ENCODE data around the gene EIF3K. TPM values are rescaled to one million over a fixed set of nuclear protein-coding genes. Genes with fewer than 3 reads are reported as not detected.

The EIF3K gene
- polyA plus RNA-seq, 3 donors from 2014 or later, result 338 to 456 (median 383) TPM

- Mint-ChIP-seq H3K4me3 (peak overlapping the region; percentile 58 to 73 (median 70)), H3K4me1 (peaks cover 99 to 100% of the 10 kb centered on the region in 2 donors), H3K9me3 (no peaks in the 10 kb centered on the region), H3K27me3 (ENCODE audit: low read depth in 3 of 3) (peaks cover 10 to 27% (median 21%) of the 10 kb centered on the region in 3 donors), H3K27ac (peak overlapping the region; percentile 99 to 100 (median 100)), H3K36me3 (peaks cover 0 to 14% (median 9%) of the 10 kb centered on the region in 3 donors)
- DNase-seq, result no peak
These were observed 63.9 kb downstream of the EIF3K start for GRCh38 chr19:38682872-38683392.

DNA sequence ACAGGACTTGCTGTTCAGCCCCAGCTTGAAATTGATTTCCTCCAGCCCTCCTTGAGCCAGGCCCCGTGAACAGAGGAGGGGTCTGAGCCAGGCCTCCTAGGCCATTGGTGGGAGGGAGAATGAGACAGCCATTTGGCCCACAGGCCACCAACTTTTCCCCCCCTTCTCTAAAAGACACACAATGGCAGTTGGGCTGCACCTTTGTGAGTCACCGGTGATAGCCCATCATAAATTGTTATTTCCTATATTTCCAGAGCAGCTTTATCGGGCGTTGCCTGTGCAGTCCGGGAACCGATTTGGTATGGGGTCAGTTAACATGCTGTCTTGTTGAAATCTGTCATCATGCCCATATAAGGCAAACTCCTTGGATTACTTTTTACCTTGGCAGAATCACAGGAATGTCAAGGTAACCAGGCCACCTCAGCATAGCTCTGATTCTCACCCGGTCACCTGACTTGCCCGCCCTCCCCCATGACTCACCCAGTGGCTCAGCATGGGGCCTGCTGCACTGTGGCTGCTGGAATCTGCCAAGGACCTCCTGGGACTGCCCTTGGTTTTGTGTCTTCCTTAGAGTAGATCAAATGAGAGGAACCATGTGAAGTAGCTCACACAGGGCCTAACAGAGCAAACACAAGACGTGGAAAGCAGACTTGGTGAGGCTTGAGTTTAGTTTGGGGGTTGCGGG, 64.5 kb downstream of the EIF3K start:
- Mint-ChIP-seq H3K4me3 (peak overlapping the region; percentile 58 to 73 (median 70)), H3K27ac (peak overlapping the region; percentile 99 to 100 (median 100)), H3K9me3 (no peaks in the 10 kb centered on the region), H3K36me3 (peaks cover 0 to 14% (median 5%) of the 10 kb centered on the region in 3 donors), H3K27me3 (ENCODE audit: low read depth in 3 of 3) (peaks cover 10 to 24% (median 21%) of the 10 kb centered on the region in 3 donors), H3K4me1 (peaks cover 95 to 96% of the 10 kb centered on the region in 2 donors)
- DNase-seq, result peak in 2 of 3 donors; percentile 52 to 56

DNA sequence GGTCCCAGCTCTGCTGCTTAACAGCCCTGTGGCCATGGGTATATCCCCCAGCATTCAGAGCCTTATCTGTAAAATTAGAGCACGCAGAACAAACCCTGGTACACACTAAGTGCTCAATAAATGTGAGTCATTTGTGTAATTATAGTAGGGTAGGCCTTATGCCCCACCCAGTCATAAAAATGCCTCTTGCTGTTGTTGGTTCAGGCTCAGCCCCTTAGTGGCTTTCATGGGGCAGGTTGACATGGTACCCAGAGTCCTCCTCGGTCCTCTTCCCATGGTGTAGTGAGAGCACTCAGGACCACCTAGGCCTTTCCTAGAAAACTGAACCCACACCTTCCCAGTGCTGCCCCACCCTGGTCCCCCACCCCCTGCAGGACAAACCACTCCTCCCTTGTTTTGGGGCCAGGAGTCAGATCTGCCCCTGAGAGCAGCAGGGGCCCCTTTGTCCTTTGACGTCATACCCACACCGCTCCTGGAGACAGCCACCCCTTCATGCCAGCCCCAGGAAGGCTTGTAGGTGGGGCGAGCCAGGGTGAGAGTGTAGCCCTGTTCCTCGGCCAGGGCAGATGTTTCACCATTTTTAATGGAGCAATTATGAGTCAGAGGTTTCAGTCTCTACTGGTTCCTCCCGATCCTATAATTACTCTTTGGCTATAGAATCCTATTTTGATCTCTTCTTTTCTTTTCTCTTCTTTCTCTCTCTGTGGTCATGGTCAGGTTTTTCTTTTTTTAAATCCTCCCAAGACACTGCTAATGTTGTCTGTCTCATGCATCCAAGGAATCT, 65.3 kb downstream of the EIF3K start:
- Mint-ChIP-seq H3K9me3 (no peaks in the 10 kb centered on the region), H3K27me3 (ENCODE audit: low read depth in 3 of 3) (peaks cover 10 to 23% (median 21%) of the 10 kb centered on the region in 3 donors), H3K36me3 (peaks cover 0 to 16% (median 5%) of the 10 kb centered on the region in 3 donors), H3K4me1 (peaks cover 95 to 96% of the 10 kb centered on the region in 2 donors), H3K4me3 (peak overlapping the region; percentile 58 to 73 (median 70)), H3K27ac (peak overlapping the region; percentile 99 to 100 (median 100))
- peak in 2 of 3 donors; percentile 44 to 56 for DNase-seq

DNA sequence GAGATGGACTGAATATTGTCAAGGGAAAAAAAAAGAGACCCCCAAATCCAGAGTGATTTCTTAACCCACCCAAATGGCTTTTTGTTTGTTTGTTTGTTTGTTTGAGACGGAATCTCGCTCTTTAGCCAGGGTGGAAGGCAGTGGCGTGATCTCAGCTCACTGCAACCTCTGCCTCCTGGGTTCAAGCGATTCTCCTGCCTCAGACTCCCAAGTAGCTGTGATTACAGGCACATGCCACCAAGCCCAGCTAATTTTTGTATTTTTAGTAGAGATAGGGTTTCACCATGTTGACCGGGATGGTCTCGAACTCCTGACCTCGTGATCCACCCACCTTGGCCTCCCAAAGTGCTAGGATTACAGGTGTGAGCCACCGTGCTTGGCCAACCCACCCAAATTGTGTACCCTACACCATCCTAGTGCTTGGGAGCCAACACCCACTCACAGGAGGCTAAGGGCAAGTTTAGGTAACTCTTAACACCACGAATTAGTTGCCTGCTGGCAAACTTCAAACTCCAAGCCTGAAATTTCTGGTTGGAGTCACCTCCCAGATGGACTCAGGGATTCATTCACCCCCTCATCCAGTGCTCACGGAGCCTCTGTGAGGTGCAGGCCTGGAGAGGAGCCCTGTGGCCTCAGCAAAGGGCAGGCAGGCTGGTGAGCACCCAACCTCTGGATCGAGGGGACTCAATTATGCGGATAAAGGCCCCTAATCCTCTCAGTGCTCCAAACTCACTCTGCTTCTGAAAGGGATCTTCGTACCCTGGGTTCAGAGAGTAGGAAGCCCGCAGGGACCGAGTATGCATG, 66.1 kb downstream of the EIF3K start:
- Mint-ChIP-seq H3K36me3 (peaks cover 0 to 13% (median 5%) of the 10 kb centered on the region in 3 donors), H3K9me3 (no peaks in the 10 kb centered on the region), H3K27me3 (ENCODE audit: low read depth in 3 of 3) (peaks cover 10 to 17% (median 14%) of the 10 kb centered on the region in 3 donors), H3K27ac (peak overlapping the region; percentile 99 to 100 (median 100)), H3K4me3 (peak overlapping the region in 4 of 5 donors; percentile 30 to 81 (median 73)), H3K4me1 (peaks cover 92 to 96% of the 10 kb centered on the region in 2 donors)
- no peak for DNase-seq

- peaks cover 9 to 12% (median 11%) of the 10 kb centered on the region in 3 donors for H3K27me3 Mint-ChIP-seq (ENCODE audit: low read depth in 3 of 3)
- peak overlapping the region; percentile 70 to 81 (median 76) for H3K4me3 Mint-ChIP-seq
- H3K27ac Mint-ChIP-seq, result peak overlapping the region; percentile 99 to 100 (median 100)
- peaks cover 0 to 13% (median 5%) of the 10 kb centered on the region in 3 donors for H3K36me3 Mint-ChIP-seq
- peaks cover 92 to 96% of the 10 kb centered on the region in 2 donors for H3K4me1 Mint-ChIP-seq
- DNase-seq, result no peak
- no peaks in the 10 kb centered on the region for H3K9me3 Mint-ChIP-seq
These were observed 66.9 kb downstream of the EIF3K start for GRCh38 chr19:38685666-38686529.

DNA sequence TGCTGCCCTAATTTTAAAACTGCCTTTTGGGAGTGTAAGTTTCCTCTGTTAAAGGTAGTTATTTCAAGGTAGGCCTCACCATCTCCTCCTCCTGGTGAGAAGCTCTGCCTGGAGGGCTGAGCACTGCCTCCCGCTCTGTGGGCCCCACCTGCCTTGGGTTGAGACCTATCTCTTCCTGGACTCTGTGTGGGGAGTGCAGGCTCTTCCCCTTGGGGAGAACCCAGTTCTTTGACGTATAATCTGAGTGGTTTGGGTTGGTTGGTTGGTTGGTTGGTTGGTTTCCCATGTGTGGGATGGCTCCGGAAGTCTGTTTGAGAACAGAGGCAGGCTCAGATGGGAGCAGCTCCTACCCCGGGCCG, 67.5 kb downstream of the EIF3K start:
- peak; percentile 59 to 74 (median 71) for DNase-seq
- Mint-ChIP-seq H3K27me3 (ENCODE audit: low read depth in 3 of 3) (peaks cover 9 to 10% (median 9%) of the 10 kb centered on the region in 3 donors), H3K9me3 (no peaks in the 10 kb centered on the region), H3K36me3 (peaks cover 0 to 9% (median 5%) of the 10 kb centered on the region in 3 donors), H3K4me1 (peaks cover 92 to 96% of the 10 kb centered on the region in 2 donors), H3K27ac (peak overlapping the region; percentile 99 to 100 (median 100)), H3K4me3 (peak overlapping the region; percentile 70 to 81 (median 76))

Other genes with a start within 250 kb of the EIF3K start
- gene PSMD8, start 244.6 kb upstream of the EIF3K start, polyA plus RNA-seq, result 100 to 1,000 TPM; 210 to 298 (median 236) TPM
- not detected for gene GGN, start 231.2 kb upstream of the EIF3K start, polyA plus RNA-seq
- gene SPRED3, start 230.5 kb upstream of the EIF3K start, polyA plus RNA-seq, result not detected
- 10 to 100 TPM; 15.7 to 29.9 (median 18.5) TPM for gene FAM98C, start 216.1 kb upstream of the EIF3K start, polyA plus RNA-seq
- under 1 TPM in 2 of 3 donors, not detected in 1; 0.20 to 0.78 TPM for gene RASGRP4, start 193.0 kb upstream of the EIF3K start, polyA plus RNA-seq
- gene RYR1, start 185.5 kb upstream of the EIF3K start, polyA plus RNA-seq, result under 1 TPM in 1 of 3 donors, not detected in 2; 0.04 TPM
- gene MAP4K1, start 1.2 kb upstream of the EIF3K start, polyA plus RNA-seq, result 10 to 100 TPM; 52.1 to 98.1 (median 67.0) TPM
- 10 to 100 TPM in 2 of 3 donors, 1 to 10 TPM in 1; 8.5 to 68.3 (median 17.4) TPM for gene ACTN4, start 28.5 kb downstream of the EIF3K start, polyA plus RNA-seq
- gene CAPN12, start 125.3 kb downstream of the EIF3K start, polyA plus RNA-seq, result 10 to 100 TPM; 25.7 to 72.8 (median 55.1) TPM
- not detected for gene LGALS7, start 154.3 kb downstream of the EIF3K start, polyA plus RNA-seq
- gene LGALS7B, start 170.0 kb downstream of the EIF3K start, polyA plus RNA-seq, result not detected
- not detected for gene LGALS4, start 193.8 kb downstream of the EIF3K start, polyA plus RNA-seq
- 100 to 1,000 TPM; 243 to 337 (median 327) TPM for gene ECH1, start 212.6 kb downstream of the EIF3K start, polyA plus RNA-seq
- 10 to 100 TPM; 16.8 to 89.6 (median 69.0) TPM for gene HNRNPL, start 230.8 kb downstream of the EIF3K start, polyA plus RNA-seq